ENCODE data around the gene CHN2.

The CHN2 gene

DNA sequence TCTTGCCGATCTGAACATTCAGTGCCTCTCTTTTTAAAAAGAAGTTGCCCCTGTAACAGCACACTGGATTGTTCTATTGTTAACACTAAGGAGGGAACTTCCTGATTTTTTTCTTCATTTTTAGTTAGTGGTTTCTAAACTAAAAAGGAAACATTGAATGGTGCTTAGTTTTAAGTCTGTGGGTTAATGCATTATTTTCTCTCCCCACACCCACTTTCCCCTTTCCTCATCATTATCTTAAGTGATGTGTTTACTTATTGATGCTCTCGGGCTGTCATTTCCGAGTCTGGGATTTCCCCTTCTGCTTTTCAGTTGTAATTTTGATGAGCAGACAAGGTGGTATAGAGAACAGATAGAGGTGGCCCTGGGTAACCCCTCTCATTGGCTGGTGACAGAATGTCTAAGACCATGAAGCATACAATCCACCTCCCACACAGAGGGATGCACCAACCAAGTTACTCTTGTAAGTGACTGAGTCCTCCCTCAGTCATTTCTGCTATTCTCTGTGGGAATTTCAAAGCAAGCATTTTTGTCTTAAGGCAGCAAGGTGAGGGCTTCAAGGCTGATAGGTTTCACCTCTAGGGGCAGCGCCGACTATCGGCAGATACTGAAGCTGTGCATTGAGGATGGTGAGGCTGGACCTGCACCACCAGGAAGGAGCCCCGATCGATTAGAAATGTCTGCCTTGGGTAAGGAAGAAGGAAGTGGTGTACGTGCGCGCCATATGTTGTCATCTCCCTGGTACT lies 49.5 kb downstream of the CHN2 start:
- TF ChIP-seq ZNF8 (CRISPR knock-in tag; IDR thresholded peaks at IDR 0.05) (no peak), TOX (CRISPR knock-in tag; IDR thresholded peaks at IDR 0.05; ENCODE audit: borderline replicate concordance) (no peak), ZFP30 (CRISPR knock-in tag; IDR thresholded peaks at IDR 0.05) (no peak), CSDC2 (CRISPR knock-in tag; IDR thresholded peaks at IDR 0.05) (no peak), PPARA (CRISPR knock-in tag; IDR thresholded peaks at IDR 0.05; ENCODE audit: borderline replicate concordance) (no peak), RARB (CRISPR knock-in tag; IDR thresholded peaks at IDR 0.05) (no peak), ZFP3 (CRISPR knock-in tag; IDR thresholded peaks at IDR 0.05) (no peak)
- 0 out of 3 replicates have a peak, but pooled peaks have one; percentile 35 for ATAC-seq

DNA sequence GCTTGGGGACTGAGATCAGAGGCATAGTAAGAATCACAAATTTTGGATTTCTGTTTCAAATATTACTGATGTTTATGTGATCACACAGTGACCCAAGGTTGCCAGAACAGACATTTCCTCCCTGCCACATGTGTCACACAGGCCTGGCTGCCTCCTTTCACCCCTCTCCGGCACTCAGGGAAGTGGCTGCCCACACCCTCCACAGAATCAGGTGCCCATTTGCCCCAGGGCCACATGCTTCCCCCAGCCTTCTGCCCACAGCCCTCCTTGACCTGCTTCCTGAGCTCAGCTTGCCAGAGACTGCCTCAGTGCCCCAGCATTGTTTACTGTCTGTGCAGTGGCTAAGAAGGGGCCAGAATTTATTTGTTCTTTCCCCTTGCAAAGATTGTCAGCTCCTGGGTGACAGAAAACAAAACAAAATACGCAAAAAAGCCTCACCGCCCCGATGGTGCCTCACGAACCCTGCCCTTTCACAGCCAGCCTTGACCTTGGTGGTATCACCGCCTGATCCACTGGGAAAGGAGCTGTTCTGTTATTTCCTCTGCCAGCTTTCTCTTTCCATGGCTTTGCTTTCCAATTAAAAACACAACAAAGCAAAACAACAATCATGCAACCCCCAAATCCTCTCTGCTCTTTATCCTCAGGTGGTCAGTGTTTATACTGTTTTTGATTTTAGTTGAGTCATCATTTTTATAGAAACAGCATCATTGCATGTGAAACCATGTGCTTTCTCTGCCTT lies 52.8 kb downstream of the CHN2 start:
- ATAC-seq, result no peak
- TF ChIP-seq ZFP30 (CRISPR knock-in tag; IDR thresholded peaks at IDR 0.05) (no peak), BACH2 (CRISPR knock-in tag; IDR thresholded peaks at IDR 0.05; ENCODE audit: borderline replicate concordance) (no peak), SNAI2 (CRISPR knock-in tag; IDR thresholded peaks at IDR 0.05) (no peak), GLIS3 (CRISPR knock-in tag; IDR thresholded peaks at IDR 0.05) (no peak), ESRRG (CRISPR knock-in tag; IDR thresholded peaks at IDR 0.05) (no peak), ZNF8 (CRISPR knock-in tag; IDR thresholded peaks at IDR 0.05) (no peak), ARNTL (CRISPR knock-in tag; IDR thresholded peaks at IDR 0.05; ENCODE audit: borderline replicate concordance, low read depth) (no peak), RARB (CRISPR knock-in tag; IDR thresholded peaks at IDR 0.05) (no peak)
- TF ChIP-seq, protein P1, sequence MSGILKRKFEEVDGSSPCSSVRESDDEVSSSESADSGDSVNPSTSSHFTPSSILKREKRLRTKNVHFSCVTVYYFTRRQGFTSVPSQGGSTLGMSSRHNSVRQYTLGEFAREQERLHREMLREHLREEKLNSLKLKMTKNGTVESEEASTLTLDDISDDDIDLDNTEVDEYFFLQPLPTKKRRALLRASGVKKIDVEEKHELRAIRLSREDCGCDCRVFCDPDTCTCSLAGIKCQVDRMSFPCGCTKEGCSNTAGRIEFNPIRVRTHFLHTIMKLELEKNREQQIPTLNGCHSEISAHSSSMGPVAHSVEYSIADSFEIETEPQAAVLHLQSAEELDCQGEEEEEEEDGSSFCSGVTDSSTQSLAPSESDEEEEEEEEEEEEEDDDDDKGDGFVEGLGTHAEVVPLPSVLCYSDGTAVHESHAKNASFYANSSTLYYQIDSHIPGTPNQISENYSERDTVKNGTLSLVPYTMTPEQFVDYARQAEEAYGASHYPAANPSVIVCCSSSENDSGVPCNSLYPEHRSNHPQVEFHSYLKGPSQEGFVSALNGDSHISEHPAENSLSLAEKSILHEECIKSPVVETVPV (CRISPR knock-in tag; IDR thresholded peaks at IDR 0.05), result no peak
- TF ChIP-seq, protein P2, sequence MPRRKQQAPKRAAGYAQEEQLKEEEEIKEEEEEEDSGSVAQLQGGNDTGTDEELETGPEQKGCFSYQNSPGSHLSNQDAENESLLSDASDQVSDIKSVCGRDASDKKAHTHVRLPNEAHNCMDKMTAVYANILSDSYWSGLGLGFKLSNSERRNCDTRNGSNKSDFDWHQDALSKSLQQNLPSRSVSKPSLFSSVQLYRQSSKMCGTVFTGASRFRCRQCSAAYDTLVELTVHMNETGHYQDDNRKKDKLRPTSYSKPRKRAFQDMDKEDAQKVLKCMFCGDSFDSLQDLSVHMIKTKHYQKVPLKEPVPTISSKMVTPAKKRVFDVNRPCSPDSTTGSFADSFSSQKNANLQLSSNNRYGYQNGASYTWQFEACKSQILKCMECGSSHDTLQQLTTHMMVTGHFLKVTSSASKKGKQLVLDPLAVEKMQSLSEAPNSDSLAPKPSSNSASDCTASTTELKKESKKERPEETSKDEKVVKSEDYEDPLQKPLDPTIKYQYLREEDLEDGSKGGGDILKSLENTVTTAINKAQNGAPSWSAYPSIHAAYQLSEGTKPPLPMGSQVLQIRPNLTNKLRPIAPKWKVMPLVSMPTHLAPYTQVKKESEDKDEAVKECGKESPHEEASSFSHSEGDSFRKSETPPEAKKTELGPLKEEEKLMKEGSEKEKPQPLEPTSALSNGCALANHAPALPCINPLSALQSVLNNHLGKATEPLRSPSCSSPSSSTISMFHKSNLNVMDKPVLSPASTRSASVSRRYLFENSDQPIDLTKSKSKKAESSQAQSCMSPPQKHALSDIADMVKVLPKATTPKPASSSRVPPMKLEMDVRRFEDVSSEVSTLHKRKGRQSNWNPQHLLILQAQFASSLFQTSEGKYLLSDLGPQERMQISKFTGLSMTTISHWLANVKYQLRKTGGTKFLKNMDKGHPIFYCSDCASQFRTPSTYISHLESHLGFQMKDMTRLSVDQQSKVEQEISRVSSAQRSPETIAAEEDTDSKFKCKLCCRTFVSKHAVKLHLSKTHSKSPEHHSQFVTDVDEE (CRISPR knock-in tag; IDR thresholded peaks at IDR 0.05), result no peak

DNA sequence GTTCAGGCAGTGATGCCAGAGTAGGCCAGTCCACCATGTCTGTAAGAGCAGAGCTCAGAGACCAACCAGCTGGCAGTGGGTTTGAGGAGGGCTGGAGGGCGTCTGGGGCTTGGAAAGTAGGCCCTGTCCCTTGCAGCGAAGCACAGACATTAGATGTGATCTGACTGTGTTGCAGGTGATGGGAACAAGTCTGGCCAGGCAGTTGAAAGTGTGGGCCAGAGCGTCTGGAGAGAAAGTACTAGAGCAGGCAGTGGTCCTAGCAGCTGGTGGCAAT lies 53.3 kb downstream of the CHN2 start:
- no peak for ATAC-seq
- TF ChIP-seq OSR1 (CRISPR knock-in tag; IDR thresholded peaks at IDR 0.05) (no peak), ZC3H10 (CRISPR knock-in tag; IDR thresholded peaks at IDR 0.05) (no peak), TCF4 (CRISPR knock-in tag; IDR thresholded peaks at IDR 0.05; ENCODE audit: borderline replicate concordance) (no peak), BACH2 (CRISPR knock-in tag; IDR thresholded peaks at IDR 0.05; ENCODE audit: borderline replicate concordance) (no peak), PPARA (CRISPR knock-in tag; IDR thresholded peaks at IDR 0.05; ENCODE audit: borderline replicate concordance) (no peak), ISL1 (CRISPR knock-in tag; IDR thresholded peaks at IDR 0.05) (no peak), GLIS3 (CRISPR knock-in tag; IDR thresholded peaks at IDR 0.05) (no peak), ZNF8 (CRISPR knock-in tag; IDR thresholded peaks at IDR 0.05) (no peak), ARNTL (CRISPR knock-in tag; IDR thresholded peaks at IDR 0.05; ENCODE audit: borderline replicate concordance, low read depth) (no peak), ZFP30 (CRISPR knock-in tag; IDR thresholded peaks at IDR 0.05) (no peak), POU6F1 (CRISPR knock-in tag; IDR thresholded peaks at IDR 0.05; ENCODE audit: borderline replicate concordance, low read depth) (no peak), CSDC2 (CRISPR knock-in tag; IDR thresholded peaks at IDR 0.05) (no peak), ZNF565 (CRISPR knock-in tag; conservative IDR thresholded peaks at IDR 0.05; ENCODE audit: low read depth) (no peak), RARB (CRISPR knock-in tag; IDR thresholded peaks at IDR 0.05) (no peak), ZNF70 (CRISPR knock-in tag; IDR thresholded peaks at IDR 0.05) (no peak), TOX (CRISPR knock-in tag; IDR thresholded peaks at IDR 0.05; ENCODE audit: borderline replicate concordance) (no peak), ESRRG (CRISPR knock-in tag; IDR thresholded peaks at IDR 0.05) (no peak)
- TF ChIP-seq, protein P2 (CRISPR knock-in tag; IDR thresholded peaks at IDR 0.05), result no peak
- TF ChIP-seq, protein P3, sequence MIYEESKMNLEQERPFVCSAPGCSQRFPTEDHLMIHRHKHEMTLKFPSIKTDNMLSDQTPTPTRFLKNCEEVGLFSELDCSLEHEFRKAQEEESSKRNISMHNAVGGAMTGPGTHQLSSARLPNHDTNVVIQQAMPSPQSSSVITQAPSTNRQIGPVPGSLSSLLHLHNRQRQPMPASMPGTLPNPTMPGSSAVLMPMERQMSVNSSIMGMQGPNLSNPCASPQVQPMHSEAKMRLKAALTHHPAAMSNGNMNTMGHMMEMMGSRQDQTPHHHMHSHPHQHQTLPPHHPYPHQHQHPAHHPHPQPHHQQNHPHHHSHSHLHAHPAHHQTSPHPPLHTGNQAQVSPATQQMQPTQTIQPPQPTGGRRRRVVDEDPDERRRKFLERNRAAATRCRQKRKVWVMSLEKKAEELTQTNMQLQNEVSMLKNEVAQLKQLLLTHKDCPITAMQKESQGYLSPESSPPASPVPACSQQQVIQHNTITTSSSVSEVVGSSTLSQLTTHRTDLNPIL (CRISPR knock-in tag; IDR thresholded peaks at IDR 0.05; ENCODE audit: low read depth), result no peak
- TF ChIP-seq, protein P4, sequence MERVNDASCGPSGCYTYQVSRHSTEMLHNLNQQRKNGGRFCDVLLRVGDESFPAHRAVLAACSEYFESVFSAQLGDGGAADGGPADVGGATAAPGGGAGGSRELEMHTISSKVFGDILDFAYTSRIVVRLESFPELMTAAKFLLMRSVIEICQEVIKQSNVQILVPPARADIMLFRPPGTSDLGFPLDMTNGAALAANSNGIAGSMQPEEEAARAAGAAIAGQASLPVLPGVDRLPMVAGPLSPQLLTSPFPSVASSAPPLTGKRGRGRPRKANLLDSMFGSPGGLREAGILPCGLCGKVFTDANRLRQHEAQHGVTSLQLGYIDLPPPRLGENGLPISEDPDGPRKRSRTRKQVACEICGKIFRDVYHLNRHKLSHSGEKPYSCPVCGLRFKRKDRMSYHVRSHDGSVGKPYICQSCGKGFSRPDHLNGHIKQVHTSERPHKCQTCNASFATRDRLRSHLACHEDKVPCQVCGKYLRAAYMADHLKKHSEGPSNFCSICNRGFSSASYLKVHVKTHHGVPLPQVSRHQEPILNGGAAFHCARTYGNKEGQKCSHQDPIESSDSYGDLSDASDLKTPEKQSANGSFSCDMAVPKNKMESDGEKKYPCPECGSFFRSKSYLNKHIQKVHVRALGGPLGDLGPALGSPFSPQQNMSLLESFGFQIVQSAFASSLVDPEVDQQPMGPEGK (CRISPR knock-in tag; IDR thresholded peaks at IDR 0.05; ENCODE audit: borderline replicate concordance), result no peak

Data from SK-N-SH treated with all-trans-retinoic acid at 6 μM for 48 hours (cell line).